IMR-90 (cell line): ENCODE measurements around the gene SUGCT. TPM values are rescaled to one million over a fixed set of nuclear protein-coding genes. Genes with fewer than 3 reads are reported as not detected.
A peak's percentile ranks its signal among the peaks of the same experiment; 100 is the strongest.

Source experiments
- ATAC-seq: fragments of 200-7000 bp; cut with Tn5 transposase; 2 replicates; pipeline ENCODE4 v1.9.1; 2020; ENCODE audit warnings: low read depth, mild to moderate bottlenecking, moderate library complexity
- BruUV-seq: library from RNA; stranded (reverse); fragments of 400-500 nt; replicated peaks from 2 replicates; lab custom pipeline; 2021; lab: Mats Ljungman, UMichigan
- CTCF ChIA-PET: fragments of 300-600 bp; formaldehyde crosslinking; extraction: SDS; loops from one replicate; lab custom pipeline; 2021; ENCODE audit warnings: antibody characterized with exemption; lab: Yijun Ruan, JAX
- POLR2A ChIA-PET: fragments of 300-600 bp; sonication (Branson Sonifier 250); formaldehyde crosslinking; loops from one replicate; lab custom pipeline; 2022; ENCODE audit warnings: antibody characterized with exemption; ENCODE audit not compliant: unreplicated experiment; lab: Charles Lee
- DNase-seq: peaks from one replicate; pipeline ENCODE4 v3.0.0; 2013
- H2AFZ ChIP-seq: replicated peaks from 2 replicates; pipeline ENCODE3; 2013; ENCODE audit warnings: low read length, mild to moderate bottlenecking; ENCODE audit not compliant: poor library complexity
- H2AK5ac ChIP-seq: 2 replicates; pipeline ENCODE4 v1.6.1; 2013; ENCODE audit warnings: low read depth, low read length, inconsistent platforms
- H2AK9ac ChIP-seq: replicated peaks from 2 replicates; pipeline ENCODE3; 2013; ENCODE audit warnings: mild to moderate bottlenecking, low read depth, low read length, moderate library complexity; ENCODE audit not compliant: poor library complexity
- H2BK120ac ChIP-seq: 2 replicates; pipeline ENCODE4 v1.6.1; 2013; ENCODE audit warnings: low read depth, low read length, inconsistent platforms
- H2BK15ac ChIP-seq: 3 replicates; pipeline ENCODE4 v1.6.1; 2013; ENCODE audit warnings: low read depth, low read length, inconsistent platforms
- H2BK20ac ChIP-seq: 2 replicates; pipeline ENCODE4 v1.6.1; 2013; ENCODE audit warnings: low read depth, mild to moderate bottlenecking, inconsistent platforms, low read length, moderate library complexity
- H2BK5ac ChIP-seq: 2 replicates; pipeline ENCODE4 v1.6.1; 2013; ENCODE audit warnings: mild to moderate bottlenecking, low read depth, low read length, inconsistent platforms; ENCODE audit not compliant: poor library complexity, severe bottlenecking
- H3K14ac ChIP-seq: replicated peaks from 2 replicates; pipeline ENCODE4 v1.6.1; 2013; ENCODE audit warnings: low read depth, low read length, inconsistent platforms
- H3K18ac ChIP-seq: 2 replicates; pipeline ENCODE4 v1.6.1; 2013; ENCODE audit warnings: low read depth, low read length, control low read depth
- H3K23ac ChIP-seq: 2 replicates; pipeline ENCODE4 v1.6.1; 2013; ENCODE audit warnings: low read depth, low read length, inconsistent platforms
- H3K27ac ChIP-seq: 2 replicates; pipeline ENCODE4 v1.5.1; 2013; ENCODE audit warnings: mild to moderate bottlenecking, control low read depth, low read length; ENCODE audit not compliant: insufficient read depth
- H3K27me3 ChIP-seq: 2 replicates; pipeline ENCODE4 v1.6.1; 2013; ENCODE audit warnings: low read length; ENCODE audit not compliant: control insufficient read depth, insufficient read depth
- H3K36me3 ChIP-seq: 2 replicates; pipeline ENCODE4 v1.6.1; 2013; ENCODE audit warnings: low read length, mixed read lengths; ENCODE audit not compliant: control insufficient read depth, insufficient read depth
- H3K4ac ChIP-seq: 2 replicates; pipeline ENCODE4 v1.6.1; 2013; ENCODE audit warnings: low read depth, low read length, inconsistent platforms
- H3K4me1 ChIP-seq: 2 replicates; pipeline ENCODE4 v1.6.1; 2013; ENCODE audit warnings: low read length, mixed read lengths; ENCODE audit not compliant: control insufficient read depth, insufficient read depth
- H3K4me2 ChIP-seq: 2 replicates; pipeline ENCODE4 v1.6.1; 2013; ENCODE audit warnings: low read depth, mild to moderate bottlenecking, control low read depth, low read length, moderate library complexity
- H3K4me3 ChIP-seq: 2 replicates; pipeline ENCODE4 v1.5.1; 2013; ENCODE audit warnings: low read depth, mild to moderate bottlenecking, control low read depth, low read length, moderate library complexity; ENCODE audit not compliant: insufficient read depth
- H3K56ac ChIP-seq: 2 replicates; pipeline ENCODE4 v1.6.1; 2013; ENCODE audit warnings: low read length, inconsistent platforms; ENCODE audit not compliant: insufficient read depth; ENCODE audit errors: extremely low read depth
- H3K79me1 ChIP-seq, 2 experiments: 2 replicates each; pipeline ENCODE4 v1.6.1; 2013; ENCODE audit warnings: low read length in 2 of 2, inconsistent platforms in 1 of 2, low read depth in 1 of 2
- H3K9ac ChIP-seq: 2 replicates; pipeline ENCODE4 v1.6.1; 2013; ENCODE audit warnings: low read depth, low read length, control low read depth
- H3K9me1 ChIP-seq: 2 replicates; pipeline ENCODE4 v1.6.1; 2013; ENCODE audit warnings: low read length, inconsistent platforms; ENCODE audit not compliant: insufficient read depth
- H3K9me3 ChIP-seq: 2 replicates; pipeline ENCODE4 v1.6.1; 2013; ENCODE audit warnings: low read length; ENCODE audit not compliant: control insufficient read depth, insufficient read depth
- H4K20me1 ChIP-seq: 2 replicates; pipeline ENCODE4 v1.6.1; 2013; ENCODE audit warnings: low read length, inconsistent platforms; ENCODE audit not compliant: insufficient read depth
- H4K5ac ChIP-seq: 2 replicates; pipeline ENCODE4 v1.6.1; 2013; ENCODE audit warnings: mild to moderate bottlenecking, low read depth, low read length, control low read depth
- H4K8ac ChIP-seq, 2 experiments: 2 replicates each; pipeline ENCODE4 v1.6.1; 2013; ENCODE audit warnings: low read depth in 2 of 2, low read length in 2 of 2, control low read depth in 1 of 2, inconsistent platforms in 1 of 2
- H4K91ac ChIP-seq: 2 replicates; pipeline ENCODE4 v1.6.1; 2013; ENCODE audit warnings: low read depth, low read length, inconsistent platforms; ENCODE audit not compliant: insufficient read depth
- POLR2A ChIP-seq: IDR thresholded peaks from 2 replicates; pipeline ENCODE4 v1.6.1; 2012; ENCODE audit warnings: mild to moderate bottlenecking, low read depth, low read length
- WGBS, 2 experiments: methylation state at CpG; one replicate each; pipeline versions ENCODE4 v1.1.5 to v1.1.7; 2013; ENCODE audit warnings: missing lambda C conversion rate in 2 of 2; ENCODE audit not compliant: insufficient read length in 1 of 2; ENCODE audit errors: extremely low coverage in 2 of 2; 5-methylcytosine and 5-hydroxymethylcytosine counted together
- dilution Hi-C: fragments of 300-500 bp; cut with HindIII; formaldehyde crosslinking; loops from one replicate; pipeline ENCODE4 v1.14.3; 2018; ENCODE audit warnings: low sequenced_read_pairs; ENCODE audit not compliant: unreplicated experiment
- in situ Hi-C: fragments of 300-500 bp; cut with MboI; formaldehyde crosslinking; loops from 3 replicates; pipeline ENCODE4 v1.14.3; 2019; ENCODE audit warnings: low sequenced_read_pairs, inconsistent platforms, mixed read lengths
- intact Hi-C: fragments of 100-400 bp; cut with micrococcal nuclease; formaldehyde crosslinking; loops from 2 replicates; pipeline ENCODE4 v1.10.0; 2022
- polyA plus RNA-seq, 3 experiments: library from polyadenylated mRNA; depleted of rRNA; stranded (reverse); fragments of >200 nt; gene quantifications; 2 replicates each; pipeline ENCODE4 v1.2.3, GENCODE V29; 2012; ENCODE audit warnings: low replicate concordance in 1 of 3
- total RNA-seq: library from RNA; depleted of rRNA; stranded (reverse); fragments of >200 nt; gene quantifications from 2 replicates; pipeline ENCODE4 v1.2.3, GENCODE V29; 2012
- TF ChIP-seq, protein P1 (sequence below): fragments of 150-350 bp; IDR thresholded peaks from 2 replicates; pipeline ENCODE4 v1.6.1; 2016; ENCODE audit warnings: low read depth, mild to moderate bottlenecking, low read length, moderate library complexity, borderline replicate concordance
- TF ChIP-seq, protein P2 (sequence below): fragments of 150-350 bp; IDR thresholded peaks from 2 replicates; pipeline ENCODE4 v1.6.1; 2017; ENCODE audit warnings: mild to moderate bottlenecking, antibody characterized with exemption, low read length, low read depth

The SUGCT gene
- total and polyA plus RNA-seq, 2 of the 4 experiments (the other 2 are of a cell fraction) = 5.9 to 8.3 TPM

DNA sequence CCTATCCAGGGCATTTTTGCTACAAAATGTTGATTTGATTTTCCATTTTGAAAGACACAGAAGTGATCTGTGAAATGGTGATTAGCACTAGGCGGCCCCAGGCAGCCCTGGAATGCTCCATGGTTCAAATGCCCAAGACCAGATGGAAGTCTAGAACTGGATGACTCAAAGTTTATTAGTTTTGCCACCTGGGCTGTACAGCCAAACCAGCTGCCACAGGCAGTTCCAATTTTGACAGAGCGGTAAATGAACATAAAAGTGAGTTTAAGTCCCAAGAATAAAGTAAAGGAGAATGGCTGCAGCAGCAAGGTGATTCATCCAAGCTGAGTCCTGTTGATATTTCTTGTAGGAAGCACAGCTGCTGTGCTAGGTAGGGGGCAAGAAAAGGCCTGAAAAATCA is 180.5 kb downstream of the SUGCT start:
- ATAC-seq = no peak
- in situ Hi-C loops = no loop called here
- no TSS peak for BruUV-seq
- Histone ChIP-seq H3K4me1 (no peaks in the 10 kb centered on the region), H3K36me3 (no peaks in the 10 kb centered on the region), H3K27me3 (no peaks in the 10 kb centered on the region), H2BK15ac (no peak overlapping the region), H3K27ac (no peak overlapping the region), H4K8ac (no peak overlapping the region), H2AFZ (no peak overlapping the region), H3K79me1 (no peaks in the 10 kb centered on the region), H2AK9ac (no peak overlapping the region), H2AK5ac (no peak overlapping the region), H3K4me2 (no peak overlapping the region), H3K18ac (no peak overlapping the region), H3K9me3 (no peaks in the 10 kb centered on the region), H4K5ac (no peak overlapping the region), H4K20me1 (no peaks in the 10 kb centered on the region), H3K4ac (no peak overlapping the region), H3K23ac (no peak overlapping the region), H3K14ac (no peak overlapping the region), H3K56ac (no peak overlapping the region), H2BK20ac (no peak overlapping the region), H4K91ac (no peak overlapping the region), H2BK120ac (no peak overlapping the region), H3K9ac (no peak overlapping the region), H3K4me3 (no peak overlapping the region), H2BK5ac (no peak overlapping the region), H3K9me1 (no peaks in the 10 kb centered on the region)
- dilution Hi-C loops = no loop called here
- WGBS, 2 experiments = no CpG with 5 or more reads among the region's 2 CpGs
- TF ChIP-seq, protein P1, sequence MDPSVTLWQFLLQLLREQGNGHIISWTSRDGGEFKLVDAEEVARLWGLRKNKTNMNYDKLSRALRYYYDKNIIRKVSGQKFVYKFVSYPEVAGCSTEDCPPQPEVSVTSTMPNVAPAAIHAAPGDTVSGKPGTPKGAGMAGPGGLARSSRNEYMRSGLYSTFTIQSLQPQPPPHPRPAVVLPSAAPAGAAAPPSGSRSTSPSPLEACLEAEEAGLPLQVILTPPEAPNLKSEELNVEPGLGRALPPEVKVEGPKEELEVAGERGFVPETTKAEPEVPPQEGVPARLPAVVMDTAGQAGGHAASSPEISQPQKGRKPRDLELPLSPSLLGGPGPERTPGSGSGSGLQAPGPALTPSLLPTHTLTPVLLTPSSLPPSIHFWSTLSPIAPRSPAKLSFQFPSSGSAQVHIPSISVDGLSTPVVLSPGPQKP = no peak
- TF ChIP-seq POLR2A = no peak
- TF ChIP-seq, protein P2, sequence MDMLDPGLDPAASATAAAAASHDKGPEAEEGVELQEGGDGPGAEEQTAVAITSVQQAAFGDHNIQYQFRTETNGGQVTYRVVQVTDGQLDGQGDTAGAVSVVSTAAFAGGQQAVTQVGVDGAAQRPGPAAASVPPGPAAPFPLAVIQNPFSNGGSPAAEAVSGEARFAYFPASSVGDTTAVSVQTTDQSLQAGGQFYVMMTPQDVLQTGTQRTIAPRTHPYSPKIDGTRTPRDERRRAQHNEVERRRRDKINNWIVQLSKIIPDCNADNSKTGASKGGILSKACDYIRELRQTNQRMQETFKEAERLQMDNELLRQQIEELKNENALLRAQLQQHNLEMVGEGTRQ = no peak
- intact Hi-C loops = no loop called here
- ChIA-PET CTCF (no interaction called here), POLR2A (no interaction called here)
- peak; percentile 34 for DNase-seq
